SK-N-SH (cell line): Measurements from ENCODE around the gene DEFB124.

Source experiments
- CHD2 ChIP-seq: fragments of 150-350 bp; IDR thresholded peaks from 2 replicates; pipeline ENCODE4 v1.6.1; 2018; ENCODE audit warnings: low read length; ENCODE audit not compliant: partially characterized antibody
- EP300 ChIP-seq, 2 experiments: IDR thresholded peaks; 2 replicates each; pipeline versions ENCODE4 v1.4.0 to v1.6.1; 2012; ENCODE audit warnings: borderline replicate concordance in 1 of 2, low read depth in 1 of 2, low read length in 1 of 2
- FOSL2 ChIP-seq: IDR thresholded peaks from 2 replicates; pipeline ENCODE4 v1.4.0; 2012; ENCODE audit warnings: low read depth, mild to moderate bottlenecking, moderate library complexity, borderline replicate concordance
- GABPA ChIP-seq: IDR thresholded peaks from 2 replicates; pipeline ENCODE4 v1.4.0; 2012; ENCODE audit warnings: low read depth, mild to moderate bottlenecking
- MEF2A ChIP-seq: IDR thresholded peaks from 2 replicates; pipeline ENCODE4 v1.4.0; 2012; ENCODE audit warnings: low read depth, borderline replicate concordance
- POLR2AphosphoS5 ChIP-seq: IDR thresholded peaks from 2 replicates; pipeline ENCODE4 v1.6.1; 2012; ENCODE audit warnings: low read depth, low read length
- SIN3A ChIP-seq: IDR thresholded peaks from 2 replicates; pipeline ENCODE4 v1.6.1; 2012; ENCODE audit warnings: low read depth, mild to moderate bottlenecking, low read length, moderate library complexity, borderline replicate concordance
- TCF12 ChIP-seq: IDR thresholded peaks from 2 replicates; pipeline ENCODE4 v1.4.0; 2012
- TF ChIP-seq, protein P1 (sequence below): fragments of 200-600 bp; sonication (generic); IDR thresholded peaks from 2 replicates; pipeline ENCODE4 v1.6.1; 2017; ENCODE audit warnings: antibody characterized with exemption, mild to moderate bottlenecking, moderate library complexity
- TF ChIP-seq, protein P2 (sequence below): IDR thresholded peaks from 2 replicates; pipeline ENCODE4; 2012
- TF ChIP-seq, protein P3 (sequence below): IDR thresholded peaks from 2 replicates; pipeline ENCODE4 v1.4.0; 2012; ENCODE audit warnings: low read depth
- TF ChIP-seq, protein P4 (sequence below): fragments of 150-350 bp; IDR thresholded peaks from 2 replicates; pipeline ENCODE4 v1.6.1; 2016; ENCODE audit warnings: mild to moderate bottlenecking, low read depth, low read length

DNA sequence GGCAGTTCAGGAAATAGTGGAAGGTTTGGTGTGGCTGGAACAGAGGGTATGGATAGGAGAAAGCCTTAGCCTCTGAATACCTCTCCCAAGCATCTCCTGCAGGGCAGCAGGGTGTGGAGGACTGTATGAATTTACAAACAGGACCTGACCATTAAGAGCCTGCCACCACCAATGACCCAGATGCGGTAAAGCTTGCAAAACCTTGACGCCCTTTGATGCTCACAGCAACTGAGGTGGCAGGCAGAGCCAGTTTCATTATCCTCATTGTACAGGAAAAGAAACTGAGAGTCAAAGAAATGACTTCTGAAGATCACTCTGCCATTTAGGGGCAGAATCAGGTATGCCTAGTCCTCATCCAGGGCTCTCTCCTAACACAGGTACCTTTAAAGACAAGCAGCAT, 41.7 kb upstream of the DEFB124 start:
- no peak for TF ChIP-seq POLR2AphosphoS5
- no peak for TF ChIP-seq FOSL2
- TF ChIP-seq, protein P1, sequence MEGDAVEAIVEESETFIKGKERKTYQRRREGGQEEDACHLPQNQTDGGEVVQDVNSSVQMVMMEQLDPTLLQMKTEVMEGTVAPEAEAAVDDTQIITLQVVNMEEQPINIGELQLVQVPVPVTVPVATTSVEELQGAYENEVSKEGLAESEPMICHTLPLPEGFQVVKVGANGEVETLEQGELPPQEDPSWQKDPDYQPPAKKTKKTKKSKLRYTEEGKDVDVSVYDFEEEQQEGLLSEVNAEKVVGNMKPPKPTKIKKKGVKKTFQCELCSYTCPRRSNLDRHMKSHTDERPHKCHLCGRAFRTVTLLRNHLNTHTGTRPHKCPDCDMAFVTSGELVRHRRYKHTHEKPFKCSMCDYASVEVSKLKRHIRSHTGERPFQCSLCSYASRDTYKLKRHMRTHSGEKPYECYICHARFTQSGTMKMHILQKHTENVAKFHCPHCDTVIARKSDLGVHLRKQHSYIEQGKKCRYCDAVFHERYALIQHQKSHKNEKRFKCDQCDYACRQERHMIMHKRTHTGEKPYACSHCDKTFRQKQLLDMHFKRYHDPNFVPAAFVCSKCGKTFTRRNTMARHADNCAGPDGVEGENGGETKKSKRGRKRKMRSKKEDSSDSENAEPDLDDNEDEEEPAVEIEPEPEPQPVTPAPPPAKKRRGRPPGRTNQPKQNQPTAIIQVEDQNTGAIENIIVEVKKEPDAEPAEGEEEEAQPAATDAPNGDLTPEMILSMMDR = no peak
- TF ChIP-seq MEF2A = no peak
- TF ChIP-seq, protein P2, sequence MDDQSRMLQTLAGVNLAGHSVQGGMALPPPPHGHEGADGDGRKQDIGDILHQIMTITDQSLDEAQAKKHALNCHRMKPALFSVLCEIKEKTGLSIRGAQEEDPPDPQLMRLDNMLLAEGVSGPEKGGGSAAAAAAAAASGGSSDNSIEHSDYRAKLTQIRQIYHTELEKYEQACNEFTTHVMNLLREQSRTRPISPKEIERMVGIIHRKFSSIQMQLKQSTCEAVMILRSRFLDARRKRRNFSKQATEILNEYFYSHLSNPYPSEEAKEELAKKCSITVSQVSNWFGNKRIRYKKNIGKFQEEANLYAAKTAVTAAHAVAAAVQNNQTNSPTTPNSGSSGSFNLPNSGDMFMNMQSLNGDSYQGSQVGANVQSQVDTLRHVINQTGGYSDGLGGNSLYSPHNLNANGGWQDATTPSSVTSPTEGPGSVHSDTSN = no peak
- no peak for TF ChIP-seq CHD2
- no peak for TF ChIP-seq TCF12
- no peak for TF ChIP-seq SIN3A
- TF ChIP-seq, protein P3, sequence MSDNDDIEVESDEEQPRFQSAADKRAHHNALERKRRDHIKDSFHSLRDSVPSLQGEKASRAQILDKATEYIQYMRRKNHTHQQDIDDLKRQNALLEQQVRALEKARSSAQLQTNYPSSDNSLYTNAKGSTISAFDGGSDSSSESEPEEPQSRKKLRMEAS = no peak
- TF ChIP-seq EP300 (IDR thresholded peaks at IDR 0.05; ENCODE audit: borderline replicate concordance in 1 of 2, low read depth in 1 of 2, low read length in 1 of 2) = no peak
- TF ChIP-seq, protein P4, sequence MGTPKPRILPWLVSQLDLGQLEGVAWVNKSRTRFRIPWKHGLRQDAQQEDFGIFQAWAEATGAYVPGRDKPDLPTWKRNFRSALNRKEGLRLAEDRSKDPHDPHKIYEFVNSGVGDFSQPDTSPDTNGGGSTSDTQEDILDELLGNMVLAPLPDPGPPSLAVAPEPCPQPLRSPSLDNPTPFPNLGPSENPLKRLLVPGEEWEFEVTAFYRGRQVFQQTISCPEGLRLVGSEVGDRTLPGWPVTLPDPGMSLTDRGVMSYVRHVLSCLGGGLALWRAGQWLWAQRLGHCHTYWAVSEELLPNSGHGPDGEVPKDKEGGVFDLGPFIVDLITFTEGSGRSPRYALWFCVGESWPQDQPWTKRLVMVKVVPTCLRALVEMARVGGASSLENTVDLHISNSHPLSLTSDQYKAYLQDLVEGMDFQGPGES = no peak
- no peak for TF ChIP-seq GABPA
